Adrenal gland (tissue), 12 donors: ENCODE measurements around the gene CCDC24. TPM values are rescaled to one million over a fixed set of nuclear protein-coding genes. Genes with fewer than 3 reads are reported as not detected.

Source experiments
- DNase-seq, 7 donors: peaks; one replicate each; pipeline ENCODE4 v3.0.0-alpha.2; 2019 to 2020
- H3K27ac ChIP-seq, 5 donors: fragments of 200-600 bp; sonication (generic) in 4 of 5; 1 replicate in 3 of 5; 2 replicates in 2 of 5; pipeline versions ENCODE4 v1.5.1 to v1.8.0; 2016 to 2020; ENCODE audit warnings: mild to moderate bottlenecking in 1 of 5
- H3K27me3 ChIP-seq: fragments of 200-600 bp; 2 replicates; pipeline ENCODE4 v1.8.0; 2021
- H3K36me3 ChIP-seq, 2 donors: fragments of 200-600 bp; replicated peaks in 1 of 2; 1 replicate in 1 of 2; 2 replicates in 1 of 2; pipeline versions ENCODE4 v1.5.1 to v1.8.0; 2018 to 2022
- H3K4me1 ChIP-seq, 2 donors: fragments of 200-600 bp; replicated peaks in 1 of 2; 1 replicate in 1 of 2; 2 replicates in 1 of 2; pipeline versions ENCODE4 v1.5.1 to v1.8.0; 2018 to 2021
- H3K4me3 ChIP-seq, 4 donors: fragments of 200-600 bp; sonication (generic) in 3 of 4; one replicate each; pipeline ENCODE4 v1.5.1; 2016 to 2018
- H3K9me3 ChIP-seq, 3 donors: fragments of 200-600 bp; sonication (generic) in 1 of 3; replicated peaks in 1 of 3; 1 replicate in 2 of 3; 2 replicates in 1 of 3; pipeline versions ENCODE4 v1.5.1 to v1.8.0; 2016 to 2021
- POLR2A ChIP-seq, 2 donors: fragments of 450-650 bp; IDR thresholded peaks; one replicate each; pipeline ENCODE4 v1.6.1; 2017; ENCODE audit warnings: antibody characterized with exemption in 2 of 2, mild to moderate bottlenecking in 2 of 2, moderate library complexity in 1 of 2
- WGBS, 4 donors: extraction: QIAGEN DNeasy Blood & Tissue Kit in 2 of 4; methylation state at CpG; one replicate each; pipeline versions ENCODE4 v1.1.5 to v1.1.7; 2013 to 2017; 5-methylcytosine and 5-hydroxymethylcytosine counted together
- intact Hi-C, 2 donors: fragments of 100-400 bp; cut with DNase I; formaldehyde crosslinking; loops; one replicate each; pipeline versions ENCODE4 v1.14.1 to v1.15.0; 2022 to 2023
- polyA plus RNA-seq, 3 donors: library from polyadenylated mRNA; stranded (reverse); fragments of 200-250 nt in 2 of 3; fragments of 350-450 nt in 1 of 3; fragmentation: Illumina TruSeq in 1 of 3; extraction: RNeasy Lipid Tissue Mini Kit (QIAGEN cat#74804) in 1 of 3; gene quantifications; one replicate each; pipeline ENCODE4 v1.2.3, GENCODE V29; 2013 to 2014
- total RNA-seq, 9 donors: library from RNA; depleted of rRNA in 4 of 9; stranded (reverse); fragments of >200 nt in 4 of 9; fragments of 120-200 nt in 1 of 9; fragmentation: NEBNext Ultra II Directional in 1 of 9; extraction: Animal tissue kit (Norgen Biotek cat#: 25700) in 1 of 9; gene quantifications; one replicate each; pipeline versions ENCODE4 v1.1.0 to v1.2.4, GENCODE V29; 2013 to 2023
- TF ChIP-seq, protein P1 (sequence below), 6 experiments: fragments of 450-650 bp in 4 of 6; fragments of 200-600 bp in 2 of 6; sonication (generic) in 1 of 6; IDR thresholded peaks; 1 replicate in 5 of 6; 2 replicates in 1 of 6; pipeline versions ENCODE4 v1.5.1 to v1.8.0; 2016 to 2021; ENCODE audit warnings: antibody characterized with exemption in 6 of 6, mild to moderate bottlenecking in 2 of 6, moderate library complexity in 1 of 6
- donor health status: healthy with polysubstance abuse.
- donor health status: Bipolar disorder and iron deficiency.
- donor health status: DM: yes; HTN: yes; CAD: no.
- donor health status: DM: no; HTN: no; CAD: no.
- donor health status: DM: no; HTN: no; CAD: no.
- donor health status: DM: yes; HTN: yes; CAD: no.

The CCDC24 gene
- total and polyA plus RNA-seq, 12 donors, result 3.1 to 53.5 (median 11.7) TPM

DNA sequence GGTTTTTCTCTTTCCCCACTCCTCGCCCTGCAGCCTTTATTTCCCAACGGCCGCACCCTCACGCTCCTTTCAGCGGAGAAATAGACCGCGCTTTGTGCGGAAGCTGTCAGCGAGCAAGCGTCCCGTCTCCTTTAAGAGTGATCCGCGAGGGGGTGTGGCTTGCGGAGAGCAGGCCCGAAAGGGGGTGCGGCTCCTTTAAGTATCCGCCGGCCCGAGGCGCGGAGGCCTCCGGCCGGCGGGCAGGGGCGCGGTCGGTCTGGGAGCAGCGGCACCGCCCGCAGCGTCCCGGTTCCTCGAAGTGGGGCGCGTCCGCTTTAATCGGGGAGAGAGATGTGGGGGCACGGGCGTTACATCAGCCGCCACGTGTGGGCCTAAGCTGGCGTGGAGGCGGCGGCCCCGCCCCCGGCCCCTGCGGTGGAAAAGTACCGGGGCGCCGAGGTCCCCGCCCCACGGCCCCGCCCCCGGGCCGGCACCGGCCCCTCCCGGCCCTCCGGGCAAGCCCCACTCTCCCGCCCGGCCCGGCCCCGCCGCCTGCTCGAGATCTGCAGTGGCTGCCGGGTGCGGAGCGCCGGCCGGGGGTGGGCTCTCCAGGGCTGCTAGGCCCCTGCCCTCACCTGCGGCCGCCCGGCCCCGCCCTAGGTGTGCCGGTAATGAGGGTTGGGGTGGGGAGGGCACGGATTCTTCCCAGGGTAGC, 38.7 kb downstream of the CCDC24 start:
- no peaks in the 10 kb centered on the region for H3K27me3 ChIP-seq
- peak overlapping the region in 4 of 5 donors; percentile 54 to 90 (median 82) for H3K27ac ChIP-seq
- 0 to 1% (median 1%) methylated on average over 13 to 75 of the region's 75 CpGs for WGBS, 4 donors
- DNase-seq, result peak; percentile 89 to 94 (median 93)
- TF ChIP-seq, protein P1, sequence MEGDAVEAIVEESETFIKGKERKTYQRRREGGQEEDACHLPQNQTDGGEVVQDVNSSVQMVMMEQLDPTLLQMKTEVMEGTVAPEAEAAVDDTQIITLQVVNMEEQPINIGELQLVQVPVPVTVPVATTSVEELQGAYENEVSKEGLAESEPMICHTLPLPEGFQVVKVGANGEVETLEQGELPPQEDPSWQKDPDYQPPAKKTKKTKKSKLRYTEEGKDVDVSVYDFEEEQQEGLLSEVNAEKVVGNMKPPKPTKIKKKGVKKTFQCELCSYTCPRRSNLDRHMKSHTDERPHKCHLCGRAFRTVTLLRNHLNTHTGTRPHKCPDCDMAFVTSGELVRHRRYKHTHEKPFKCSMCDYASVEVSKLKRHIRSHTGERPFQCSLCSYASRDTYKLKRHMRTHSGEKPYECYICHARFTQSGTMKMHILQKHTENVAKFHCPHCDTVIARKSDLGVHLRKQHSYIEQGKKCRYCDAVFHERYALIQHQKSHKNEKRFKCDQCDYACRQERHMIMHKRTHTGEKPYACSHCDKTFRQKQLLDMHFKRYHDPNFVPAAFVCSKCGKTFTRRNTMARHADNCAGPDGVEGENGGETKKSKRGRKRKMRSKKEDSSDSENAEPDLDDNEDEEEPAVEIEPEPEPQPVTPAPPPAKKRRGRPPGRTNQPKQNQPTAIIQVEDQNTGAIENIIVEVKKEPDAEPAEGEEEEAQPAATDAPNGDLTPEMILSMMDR (IDR thresholded peaks at IDR 0.05), result peak in 1 of 6 experiments; percentile 16
- peak; percentile 17 to 70 for TF ChIP-seq POLR2A (IDR thresholded peaks at IDR 0.05)
- peaks cover 14 to 25% of the 10 kb centered on the region in 2 donors for H3K4me1 ChIP-seq
- peak overlapping the region; percentile 40 to 84 (median 72) for H3K4me3 ChIP-seq
- H3K36me3 ChIP-seq, result no peaks in the 10 kb centered on the region
- no peaks in the 10 kb centered on the region for H3K9me3 ChIP-seq
- intact Hi-C loops, result loop anchor here in 1 of 2 donors (10.0 kb wide), 1 partner anchor 505 kb away; no protein-coding TSS in a partner anchor

DNA sequence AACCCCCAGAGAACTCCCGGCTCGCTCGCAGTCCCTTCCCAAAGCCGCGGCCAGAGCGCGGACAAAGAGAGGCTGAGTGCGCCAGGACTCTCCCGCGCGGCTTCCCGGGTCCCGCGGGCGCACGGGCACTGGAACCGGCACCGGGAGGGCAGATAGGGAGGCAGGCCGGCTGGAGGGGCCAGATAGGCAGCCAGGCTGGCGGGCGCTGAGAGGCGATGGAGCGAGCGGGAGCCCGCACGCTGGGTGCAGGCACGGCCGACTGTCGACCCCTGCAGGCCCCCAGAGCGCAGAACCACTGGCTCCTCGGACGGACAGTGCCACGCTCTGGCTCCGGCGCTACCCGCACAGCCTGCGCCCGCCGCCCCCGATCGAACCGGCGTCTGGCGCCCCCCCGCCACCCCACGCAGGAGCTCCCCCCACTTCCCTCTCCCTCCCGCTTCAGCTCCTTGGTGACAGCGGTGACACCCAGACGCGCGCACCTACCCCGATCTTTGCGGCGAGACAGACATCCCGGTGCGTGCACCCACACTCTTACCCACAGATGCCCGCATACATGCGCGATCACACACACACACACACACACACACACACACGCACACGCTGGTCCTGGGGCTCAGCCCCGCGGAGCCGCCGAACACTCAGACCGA, 39.3 kb downstream of the CCDC24 start:
- Histone ChIP-seq H3K4me3 (peak overlapping the region; percentile 40 to 84 (median 72)), H3K27ac (peak overlapping the region in 4 of 5 donors; percentile 54 to 90 (median 82)), H3K9me3 (no peaks in the 10 kb centered on the region), H3K4me1 (peaks cover 19 to 32% of the 10 kb centered on the region in 2 donors), H3K36me3 (no peaks in the 10 kb centered on the region), H3K27me3 (no peaks in the 10 kb centered on the region)
- 0 to 1% (median 0%) methylated on average over 1 to 66 of the region's 66 CpGs for WGBS, 4 donors
- intact Hi-C loops, result loop anchor here in 1 of 2 donors (10.0 kb wide), 1 partner anchor 506 kb away; no protein-coding TSS in a partner anchor
- DNase-seq, result peak; percentile 38 to 59 (median 45)
- no peak for TF ChIP-seq POLR2A (IDR thresholded peaks at IDR 0.05)
- TF ChIP-seq, protein P1 (IDR thresholded peaks at IDR 0.05), result no peak

DNA sequence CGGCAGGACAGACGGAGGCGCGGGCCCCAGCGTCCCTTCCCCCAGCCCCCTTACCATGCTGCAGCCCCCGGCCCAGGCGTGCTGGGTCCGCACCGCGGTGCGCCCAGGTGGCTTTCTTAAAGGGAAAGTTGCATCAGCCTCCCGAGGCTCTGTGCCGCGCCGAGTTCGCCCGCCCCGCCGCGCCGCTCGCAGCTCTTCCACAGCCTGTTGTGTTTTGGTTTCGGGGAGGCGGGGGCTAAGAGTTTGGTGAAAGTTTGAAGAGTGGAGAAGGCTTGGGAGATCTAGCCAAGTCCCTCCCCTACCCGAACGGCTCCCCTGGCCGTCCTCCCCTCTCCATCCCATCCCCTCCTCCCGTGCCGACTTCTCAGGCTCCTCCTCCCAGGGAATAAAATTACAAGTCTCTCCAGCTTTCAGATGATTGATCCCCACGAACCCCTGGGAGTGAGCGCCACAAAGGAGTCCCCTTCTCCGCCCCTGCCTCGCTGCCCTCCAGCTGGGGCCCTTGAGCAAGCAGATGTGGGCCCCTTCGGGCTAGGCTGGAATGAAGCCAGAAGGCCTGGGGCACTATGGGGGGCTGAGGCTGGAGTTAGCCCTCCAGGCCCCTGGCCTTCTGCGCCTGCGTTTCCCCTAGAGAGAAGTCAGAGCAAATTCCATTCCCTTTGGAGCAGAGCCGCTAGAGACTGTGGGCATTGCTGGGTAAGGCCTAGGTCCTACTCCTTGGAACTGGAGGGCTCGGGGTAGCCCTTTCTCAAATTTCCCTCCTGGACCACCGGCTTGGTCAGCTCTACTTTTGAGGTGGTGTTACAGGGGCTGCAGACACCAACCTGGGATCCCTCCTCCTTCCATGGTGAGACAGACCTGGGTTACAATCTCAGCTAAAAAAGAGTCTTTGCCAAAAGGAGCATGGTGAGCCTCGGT, 40.1 kb downstream of the CCDC24 start, which contains the start of gene SLC6A9:
TSS of gene SLC6A9 (minus strand) at position 211 of the 918 bp plus-strand sequence. CDS start 7,185 bp downstream, outside the sequence.
- peak within 1 kb of the TSS; percentile 40 to 84 (median 72) for H3K4me3 ChIP-seq
- no peaks in the 10 kb centered on the region for H3K9me3 ChIP-seq
- H3K27ac ChIP-seq, result peak within 1 kb of the TSS in 4 of 5 donors; percentile 54 to 90 (median 82)
- DNase-seq, result peak; percentile 67 to 85 (median 83)
- peaks cover 26 to 39% of the 10 kb centered on the region in 2 donors for H3K4me1 ChIP-seq
- no peaks in the 10 kb centered on the region for H3K27me3 ChIP-seq
- 12 to 16% (median 14%) methylated on average over 21 to 40 of the region's 40 CpGs for WGBS, 4 donors
- intact Hi-C loops, result loop anchor here in 1 of 2 donors (10.0 kb wide), 1 partner anchor 507 kb away; no protein-coding TSS in a partner anchor
- no peaks in the 10 kb centered on the region for H3K36me3 ChIP-seq
- TF ChIP-seq, protein P1 (IDR thresholded peaks at IDR 0.05), result no peak
- TF ChIP-seq POLR2A (IDR thresholded peaks at IDR 0.05), result peak; percentile 13 to 75
